SK-N-SH treated with all-trans-retinoic acid at 6 μM for 48 hours (cell line): ENCODE measurements around the gene MRPL12.

ENCODE experiments used
- BACH2 ChIP-seq: fragments of 250-450 bp; sonication (Bioruptor Pico); IDR thresholded peaks from 2 replicates; pipeline ENCODE4 v1.9.0; 2021; ENCODE audit warnings: mild to moderate bottlenecking, borderline replicate concordance
- CSDC2 ChIP-seq: fragments of 250-450 bp; sonication (Bioruptor Pico); IDR thresholded peaks from 2 replicates; pipeline ENCODE4 v1.5.0; 2020; ENCODE audit warnings: mild to moderate bottlenecking, moderate library complexity
- ESRRG ChIP-seq: fragments of 250-450 bp; sonication (Bioruptor Pico); IDR thresholded peaks from 2 replicates; pipeline ENCODE4 v1.6.1; 2021; ENCODE audit warnings: mild to moderate bottlenecking
- PPARA ChIP-seq: fragments of 250-450 bp; sonication (Bioruptor Pico); IDR thresholded peaks from 2 replicates; pipeline ENCODE4 v1.5.0; 2020; ENCODE audit warnings: mild to moderate bottlenecking, borderline replicate concordance
- TCF4 ChIP-seq: fragments of 250-450 bp; sonication (Bioruptor Pico); IDR thresholded peaks from 2 replicates; pipeline ENCODE4 v1.8.0; 2021; ENCODE audit warnings: mild to moderate bottlenecking, moderate library complexity, borderline replicate concordance
- ZFP3 ChIP-seq: fragments of 250-450 bp; sonication (Bioruptor Pico); IDR thresholded peaks from 2 replicates; pipeline ENCODE4 v1.5.0; 2020; ENCODE audit warnings: mild to moderate bottlenecking, moderate library complexity
- ZFP30 ChIP-seq: fragments of 450-650 bp; formaldehyde crosslinking; IDR thresholded peaks from 2 replicates; pipeline ENCODE4 v1.5.0; 2022; ENCODE audit warnings: mild to moderate bottlenecking, moderate library complexity
- ZNF565 ChIP-seq: fragments of 450-650 bp; formaldehyde crosslinking; conservative IDR thresholded peaks from 2 replicates; pipeline ENCODE4 v1.5.0; 2020; ENCODE audit warnings: low read depth, mild to moderate bottlenecking, moderate library complexity
- ZNF70 ChIP-seq: fragments of 450-650 bp; formaldehyde crosslinking; IDR thresholded peaks from 2 replicates; pipeline ENCODE4 v1.5.0; 2020; ENCODE audit warnings: mild to moderate bottlenecking, moderate library complexity
- ZNF8 ChIP-seq: fragments of 450-650 bp; formaldehyde crosslinking; IDR thresholded peaks from 2 replicates; pipeline ENCODE4 v1.5.0; 2020; ENCODE audit warnings: mild to moderate bottlenecking, moderate library complexity
- TF ChIP-seq, protein P1 (sequence below): fragments of 250-450 bp; sonication (Bioruptor Pico); IDR thresholded peaks from 2 replicates; pipeline ENCODE4 v1.8.0; 2021; ENCODE audit warnings: low read depth, mild to moderate bottlenecking, moderate library complexity, borderline replicate concordance
- TF ChIP-seq, protein P2 (sequence below): fragments of 250-450 bp; sonication (Bioruptor Pico); IDR thresholded peaks from 2 replicates; pipeline ENCODE4 v1.8.0; 2020; ENCODE audit warnings: mild to moderate bottlenecking, moderate library complexity, borderline replicate concordance
- TF ChIP-seq, protein P3 (sequence below): fragments of 250-450 bp; sonication (Bioruptor Pico); IDR thresholded peaks from 2 replicates; pipeline ENCODE4 v1.5.1; 2020; ENCODE audit warnings: low read depth, mild to moderate bottlenecking, moderate library complexity
- TF ChIP-seq, protein P4 (sequence below): fragments of 250-450 bp; sonication (Bioruptor Pico); IDR thresholded peaks from 2 replicates; pipeline ENCODE4 v1.5.0; 2020; ENCODE audit warnings: mild to moderate bottlenecking, moderate library complexity

DNA sequence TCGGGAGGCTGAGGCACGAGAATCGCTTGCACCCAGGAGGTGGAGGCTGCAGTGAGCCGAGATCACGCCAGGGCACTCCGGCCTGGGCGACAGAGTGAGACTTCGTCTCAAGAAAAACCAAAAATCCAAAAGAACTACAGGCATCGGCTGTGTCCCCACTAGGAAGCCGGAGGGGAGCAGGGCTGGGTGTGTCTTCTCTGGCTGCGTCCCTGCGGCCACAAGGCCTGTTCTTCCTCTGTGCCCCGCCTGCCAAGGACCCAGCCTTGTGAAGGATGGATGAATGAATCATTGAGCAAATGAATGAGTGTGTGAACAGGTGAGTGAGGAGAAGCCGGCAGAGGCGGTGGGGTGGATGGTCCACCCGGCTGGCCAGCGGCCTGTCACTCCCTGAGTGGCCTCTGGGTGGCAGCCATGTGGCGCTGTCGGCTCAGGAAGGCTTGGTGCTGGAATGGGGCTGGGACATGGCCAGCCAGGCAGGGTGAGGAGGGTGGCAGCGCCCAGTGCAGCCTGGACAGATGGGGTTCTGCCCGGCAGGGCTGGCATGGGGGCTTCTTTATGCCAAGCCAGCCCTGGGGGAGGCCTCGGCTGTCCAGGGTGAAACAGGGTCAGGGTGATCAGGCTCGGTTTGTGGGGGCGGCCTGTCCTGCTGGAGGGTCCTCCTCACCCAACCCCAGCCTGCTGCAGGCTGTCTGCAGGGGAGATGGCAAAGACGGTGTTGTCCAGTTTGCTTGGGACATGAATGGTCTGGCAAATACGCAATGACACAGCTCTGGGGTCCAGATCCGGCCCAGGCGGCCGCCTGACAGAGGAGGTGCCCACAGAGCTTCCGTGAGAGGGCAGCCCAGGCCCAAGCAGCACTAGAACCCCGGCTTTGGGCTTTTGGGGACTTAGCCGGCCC is 30.6 kb downstream of the MRPL12 start:
- TF ChIP-seq, protein P1, sequence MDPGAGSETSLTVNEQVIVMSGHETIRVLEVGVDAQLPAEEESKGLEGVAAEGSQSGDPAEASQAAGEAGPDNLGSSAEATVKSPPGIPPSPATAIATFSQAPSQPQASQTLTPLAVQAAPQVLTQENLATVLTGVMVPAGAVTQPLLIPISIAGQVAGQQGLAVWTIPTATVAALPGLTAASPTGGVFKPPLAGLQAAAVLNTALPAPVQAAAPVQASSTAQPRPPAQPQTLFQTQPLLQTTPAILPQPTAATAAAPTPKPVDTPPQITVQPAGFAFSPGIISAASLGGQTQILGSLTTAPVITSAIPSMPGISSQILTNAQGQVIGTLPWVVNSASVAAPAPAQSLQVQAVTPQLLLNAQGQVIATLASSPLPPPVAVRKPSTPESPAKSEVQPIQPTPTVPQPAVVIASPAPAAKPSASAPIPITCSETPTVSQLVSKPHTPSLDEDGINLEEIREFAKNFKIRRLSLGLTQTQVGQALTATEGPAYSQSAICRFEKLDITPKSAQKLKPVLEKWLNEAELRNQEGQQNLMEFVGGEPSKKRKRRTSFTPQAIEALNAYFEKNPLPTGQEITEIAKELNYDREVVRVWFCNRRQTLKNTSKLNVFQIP (CRISPR knock-in tag): no peak
- TF ChIP-seq, protein P2, sequence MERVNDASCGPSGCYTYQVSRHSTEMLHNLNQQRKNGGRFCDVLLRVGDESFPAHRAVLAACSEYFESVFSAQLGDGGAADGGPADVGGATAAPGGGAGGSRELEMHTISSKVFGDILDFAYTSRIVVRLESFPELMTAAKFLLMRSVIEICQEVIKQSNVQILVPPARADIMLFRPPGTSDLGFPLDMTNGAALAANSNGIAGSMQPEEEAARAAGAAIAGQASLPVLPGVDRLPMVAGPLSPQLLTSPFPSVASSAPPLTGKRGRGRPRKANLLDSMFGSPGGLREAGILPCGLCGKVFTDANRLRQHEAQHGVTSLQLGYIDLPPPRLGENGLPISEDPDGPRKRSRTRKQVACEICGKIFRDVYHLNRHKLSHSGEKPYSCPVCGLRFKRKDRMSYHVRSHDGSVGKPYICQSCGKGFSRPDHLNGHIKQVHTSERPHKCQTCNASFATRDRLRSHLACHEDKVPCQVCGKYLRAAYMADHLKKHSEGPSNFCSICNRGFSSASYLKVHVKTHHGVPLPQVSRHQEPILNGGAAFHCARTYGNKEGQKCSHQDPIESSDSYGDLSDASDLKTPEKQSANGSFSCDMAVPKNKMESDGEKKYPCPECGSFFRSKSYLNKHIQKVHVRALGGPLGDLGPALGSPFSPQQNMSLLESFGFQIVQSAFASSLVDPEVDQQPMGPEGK (CRISPR knock-in tag): no peak
- no peak for TF ChIP-seq ZNF70 (CRISPR knock-in tag)
- TF ChIP-seq ZNF8 (CRISPR knock-in tag): no peak
- TF ChIP-seq PPARA (CRISPR knock-in tag): no peak
- no peak for TF ChIP-seq ZFP3 (CRISPR knock-in tag)
- no peak for TF ChIP-seq BACH2 (CRISPR knock-in tag)
- no peak for TF ChIP-seq ZFP30
- no peak for TF ChIP-seq CSDC2 (CRISPR knock-in tag)
- TF ChIP-seq TCF4 (CRISPR knock-in tag): no peak
- TF ChIP-seq, protein P3, sequence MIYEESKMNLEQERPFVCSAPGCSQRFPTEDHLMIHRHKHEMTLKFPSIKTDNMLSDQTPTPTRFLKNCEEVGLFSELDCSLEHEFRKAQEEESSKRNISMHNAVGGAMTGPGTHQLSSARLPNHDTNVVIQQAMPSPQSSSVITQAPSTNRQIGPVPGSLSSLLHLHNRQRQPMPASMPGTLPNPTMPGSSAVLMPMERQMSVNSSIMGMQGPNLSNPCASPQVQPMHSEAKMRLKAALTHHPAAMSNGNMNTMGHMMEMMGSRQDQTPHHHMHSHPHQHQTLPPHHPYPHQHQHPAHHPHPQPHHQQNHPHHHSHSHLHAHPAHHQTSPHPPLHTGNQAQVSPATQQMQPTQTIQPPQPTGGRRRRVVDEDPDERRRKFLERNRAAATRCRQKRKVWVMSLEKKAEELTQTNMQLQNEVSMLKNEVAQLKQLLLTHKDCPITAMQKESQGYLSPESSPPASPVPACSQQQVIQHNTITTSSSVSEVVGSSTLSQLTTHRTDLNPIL (CRISPR knock-in tag): no peak
- no peak for TF ChIP-seq ZNF565
- TF ChIP-seq, protein P4, sequence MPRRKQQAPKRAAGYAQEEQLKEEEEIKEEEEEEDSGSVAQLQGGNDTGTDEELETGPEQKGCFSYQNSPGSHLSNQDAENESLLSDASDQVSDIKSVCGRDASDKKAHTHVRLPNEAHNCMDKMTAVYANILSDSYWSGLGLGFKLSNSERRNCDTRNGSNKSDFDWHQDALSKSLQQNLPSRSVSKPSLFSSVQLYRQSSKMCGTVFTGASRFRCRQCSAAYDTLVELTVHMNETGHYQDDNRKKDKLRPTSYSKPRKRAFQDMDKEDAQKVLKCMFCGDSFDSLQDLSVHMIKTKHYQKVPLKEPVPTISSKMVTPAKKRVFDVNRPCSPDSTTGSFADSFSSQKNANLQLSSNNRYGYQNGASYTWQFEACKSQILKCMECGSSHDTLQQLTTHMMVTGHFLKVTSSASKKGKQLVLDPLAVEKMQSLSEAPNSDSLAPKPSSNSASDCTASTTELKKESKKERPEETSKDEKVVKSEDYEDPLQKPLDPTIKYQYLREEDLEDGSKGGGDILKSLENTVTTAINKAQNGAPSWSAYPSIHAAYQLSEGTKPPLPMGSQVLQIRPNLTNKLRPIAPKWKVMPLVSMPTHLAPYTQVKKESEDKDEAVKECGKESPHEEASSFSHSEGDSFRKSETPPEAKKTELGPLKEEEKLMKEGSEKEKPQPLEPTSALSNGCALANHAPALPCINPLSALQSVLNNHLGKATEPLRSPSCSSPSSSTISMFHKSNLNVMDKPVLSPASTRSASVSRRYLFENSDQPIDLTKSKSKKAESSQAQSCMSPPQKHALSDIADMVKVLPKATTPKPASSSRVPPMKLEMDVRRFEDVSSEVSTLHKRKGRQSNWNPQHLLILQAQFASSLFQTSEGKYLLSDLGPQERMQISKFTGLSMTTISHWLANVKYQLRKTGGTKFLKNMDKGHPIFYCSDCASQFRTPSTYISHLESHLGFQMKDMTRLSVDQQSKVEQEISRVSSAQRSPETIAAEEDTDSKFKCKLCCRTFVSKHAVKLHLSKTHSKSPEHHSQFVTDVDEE (CRISPR knock-in tag): no peak
- no peak for TF ChIP-seq ESRRG (CRISPR knock-in tag)
